GM21367 (cell line): ENCODE data around the gene TMEM203.

Experiments
- ATAC-seq: cut with Tn5 transposase; IDR thresholded peaks from one replicate; pipeline ENCODE4 v1.9.1; 2021; ENCODE audit not compliant: unreplicated experiment

The TMEM203 gene

DNA sequence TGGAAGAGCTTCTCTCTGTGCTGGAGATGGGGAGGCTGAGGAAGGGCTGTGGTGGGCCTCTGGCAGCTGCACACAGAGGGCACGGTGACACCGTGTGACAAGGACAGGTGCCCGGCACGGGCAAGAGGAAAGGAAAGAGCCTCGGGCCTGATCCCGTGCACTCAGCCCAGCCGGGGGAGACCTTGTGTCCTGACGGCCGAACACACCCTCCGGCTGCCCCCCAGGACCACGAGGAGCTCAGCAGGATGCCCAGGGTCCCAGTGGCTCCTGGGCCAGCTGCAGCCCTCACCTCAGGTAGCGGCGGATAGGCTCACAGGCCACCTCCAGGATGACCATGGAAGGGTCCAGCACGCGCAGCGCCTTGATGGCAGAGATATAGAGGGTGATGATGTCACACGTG is 22.6 kb downstream of the TMEM203 start:
- ATAC-seq, result no peak

DNA sequence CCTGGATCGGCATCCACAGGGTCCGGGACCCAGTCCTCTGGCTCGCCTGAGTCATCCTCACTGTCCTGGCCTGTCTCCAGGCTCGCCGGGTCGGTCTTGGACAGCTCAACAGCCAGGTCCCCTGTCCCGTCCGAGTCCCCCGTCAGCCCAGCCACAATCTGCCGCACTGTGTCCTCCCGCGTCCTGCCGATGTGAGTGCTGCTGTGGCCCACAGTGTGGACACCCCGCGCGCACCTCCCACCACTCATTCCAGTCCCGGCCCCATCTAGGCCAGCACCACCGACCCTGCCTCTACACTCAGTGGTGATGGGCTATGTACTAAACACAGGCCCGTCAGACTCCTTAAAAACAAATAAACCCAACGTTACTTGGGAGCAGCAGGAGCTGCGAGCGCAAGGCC is 23.8 kb downstream of the TMEM203 start:
- no peak for ATAC-seq

DNA sequence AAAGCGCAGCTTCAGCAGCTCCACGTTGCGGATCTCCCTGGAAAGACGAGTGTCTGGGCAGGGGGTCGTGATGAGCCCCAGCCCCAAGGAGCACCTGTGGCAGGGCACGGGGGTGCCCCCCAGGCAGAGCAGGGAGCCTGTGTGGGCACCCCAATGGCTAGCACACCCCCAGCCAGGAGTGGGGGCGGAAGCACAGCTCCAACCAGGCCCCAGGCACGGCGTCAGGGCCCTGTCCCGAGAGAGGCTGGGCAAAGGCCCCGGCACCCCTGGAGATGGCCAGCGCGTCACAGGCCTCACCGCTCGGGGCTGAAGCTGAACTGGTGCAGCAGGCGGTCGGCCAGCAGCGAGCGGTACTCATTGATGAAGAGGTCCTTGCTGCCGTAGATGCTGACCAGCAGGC is 25.0 kb downstream of the TMEM203 start:
- no peak for ATAC-seq

- no peak for ATAC-seq
Observed at GRCh38 chr9:137179761-137180160, 25.7 kb downstream of the TMEM203 start.

- ATAC-seq, result no peak
Observed at GRCh38 chr9:137178939-137179630, 26.4 kb downstream of the TMEM203 start.

- no peak for ATAC-seq
Observed at GRCh38 chr9:137178201-137178938, 27.1 kb downstream of the TMEM203 start.

- ATAC-seq, result no peak
Observed at GRCh38 chr9:137176302-137177182, 28.9 kb downstream of the TMEM203 start.

DNA sequence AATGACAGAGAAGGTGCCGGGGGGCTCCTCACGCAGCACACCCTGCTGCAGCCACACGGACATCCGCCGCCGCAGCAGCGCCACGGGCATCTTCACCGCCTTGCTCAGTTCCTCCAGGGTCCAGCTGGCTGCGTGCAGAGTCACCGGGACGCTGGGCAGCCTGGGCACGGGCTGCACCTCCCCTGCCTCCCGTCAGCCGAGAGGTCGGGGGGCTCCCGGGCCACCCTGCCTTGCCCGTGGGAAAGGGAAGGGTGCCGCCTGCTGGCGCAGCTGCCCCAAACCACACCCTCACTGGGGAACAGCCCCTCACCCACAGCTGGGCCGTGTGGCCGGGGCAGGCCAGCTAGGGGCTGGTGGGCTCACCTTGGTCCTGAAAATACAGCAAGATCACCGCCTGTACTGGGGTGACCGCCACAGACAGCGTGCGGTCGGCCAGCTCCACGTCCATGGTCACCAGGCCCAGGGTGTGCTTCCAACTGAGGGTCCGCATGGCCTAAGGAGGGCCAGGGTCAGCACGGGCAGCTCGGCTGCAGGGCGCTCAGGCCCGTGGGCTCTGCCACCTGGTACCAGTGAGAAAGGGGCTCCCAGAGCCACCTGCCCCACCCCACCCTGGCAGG is 30.0 kb downstream of the TMEM203 start:
- no peak for ATAC-seq

- no peak for ATAC-seq
Observed at GRCh38 chr9:137174722-137175293, 30.6 kb downstream of the TMEM203 start.

DNA sequence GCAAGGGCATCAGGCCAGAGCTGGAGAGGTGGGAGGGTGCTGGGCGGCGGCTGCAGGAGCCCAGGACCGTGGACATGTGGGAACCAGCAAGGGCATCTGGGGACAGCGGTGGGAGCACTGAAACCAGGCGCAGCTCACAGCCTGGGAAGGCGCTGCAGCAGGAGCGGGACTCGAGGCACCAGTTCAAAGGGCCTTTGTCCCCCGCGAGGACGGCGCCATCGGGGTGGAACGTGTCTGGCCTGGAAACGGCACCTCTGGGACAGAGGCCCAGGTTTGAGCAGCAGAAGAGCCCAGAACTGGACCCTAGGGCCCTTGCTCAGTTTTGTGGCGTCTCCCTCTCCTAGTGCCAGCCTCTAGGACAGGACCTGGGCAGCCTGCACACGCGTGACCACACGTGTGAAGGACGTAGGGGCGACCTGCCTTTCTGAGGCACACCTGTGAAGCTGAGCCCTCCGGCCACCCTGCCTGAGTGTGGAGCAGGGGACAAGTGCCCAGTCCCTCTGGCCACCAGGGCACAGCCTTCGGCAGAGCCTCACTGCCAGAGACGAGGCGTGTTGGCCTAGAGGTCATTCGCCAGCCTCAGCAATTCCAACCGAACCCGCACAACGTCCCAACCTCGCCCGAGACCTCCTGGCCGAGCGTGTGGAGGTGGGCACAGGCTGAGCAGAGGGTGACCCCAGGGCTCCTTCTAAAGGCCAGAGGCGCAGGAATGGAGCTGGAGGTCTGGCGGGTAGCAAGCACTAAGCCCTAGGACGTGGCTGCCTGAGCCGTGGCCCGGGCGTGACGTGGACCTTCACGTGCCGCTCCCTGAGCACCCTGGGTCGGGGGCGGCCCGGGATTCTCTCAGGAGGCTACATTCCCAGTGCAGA is 31.4 kb downstream of the TMEM203 start:
- no peak for ATAC-seq

DNA sequence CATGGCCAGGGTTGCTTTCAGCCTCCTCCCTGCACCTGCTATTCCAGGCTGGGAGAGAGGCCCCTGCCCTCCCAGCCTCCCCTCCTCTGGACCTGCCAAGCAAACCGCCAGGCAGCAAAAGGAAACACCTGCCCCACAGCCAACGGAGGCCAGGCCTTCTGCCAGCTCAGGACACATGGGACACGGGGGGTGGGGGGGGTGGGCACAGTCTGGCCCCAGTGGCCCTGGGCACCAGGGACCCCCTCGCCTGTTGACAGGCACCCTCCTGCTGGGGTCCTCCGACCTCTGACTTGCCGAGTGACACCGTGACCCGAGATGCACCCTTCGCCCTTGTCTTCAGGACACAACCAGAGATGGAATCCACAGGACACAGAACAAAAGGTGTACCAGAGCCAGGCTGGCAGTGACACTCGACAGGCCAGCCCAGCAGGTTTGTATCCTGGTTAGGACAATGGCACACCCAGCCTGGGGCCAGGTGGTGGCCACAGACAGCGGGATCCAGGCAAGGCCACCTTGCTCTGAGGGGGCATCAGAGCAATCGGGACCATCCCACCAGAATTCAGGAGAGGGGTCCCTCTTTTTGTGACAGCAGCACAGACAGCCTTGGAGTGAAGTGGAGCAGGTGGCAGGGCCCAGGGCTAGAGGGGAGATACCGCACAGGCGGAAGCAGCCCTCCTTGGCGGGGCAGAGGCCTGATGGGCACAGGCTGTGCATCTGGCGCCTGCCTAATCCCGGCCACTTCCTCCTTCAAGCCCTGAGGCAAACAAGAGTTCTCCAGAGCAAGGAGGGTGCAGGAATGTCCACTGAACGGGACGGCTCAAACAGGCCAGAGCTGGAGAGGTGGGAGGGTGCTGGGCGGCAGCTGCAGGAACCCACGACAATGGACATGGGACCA is 32.3 kb downstream of the TMEM203 start:
- no peak for ATAC-seq

- no peak for ATAC-seq
Observed at GRCh38 chr9:137171149-137171900, 34.1 kb downstream of the TMEM203 start.

GRCh38 chr9:137170486-137171148 is 34.8 kb downstream of the TMEM203 start:
- no peak for ATAC-seq

GRCh38 chr9:137169896-137170358 is 35.5 kb downstream of the TMEM203 start, which contains the start of gene LRRC26:
LRRC26 (minus strand) TSS chr9:137170051; CDS start chr9:137169943, 108 bp downstream.
- no peak for ATAC-seq

DNA sequence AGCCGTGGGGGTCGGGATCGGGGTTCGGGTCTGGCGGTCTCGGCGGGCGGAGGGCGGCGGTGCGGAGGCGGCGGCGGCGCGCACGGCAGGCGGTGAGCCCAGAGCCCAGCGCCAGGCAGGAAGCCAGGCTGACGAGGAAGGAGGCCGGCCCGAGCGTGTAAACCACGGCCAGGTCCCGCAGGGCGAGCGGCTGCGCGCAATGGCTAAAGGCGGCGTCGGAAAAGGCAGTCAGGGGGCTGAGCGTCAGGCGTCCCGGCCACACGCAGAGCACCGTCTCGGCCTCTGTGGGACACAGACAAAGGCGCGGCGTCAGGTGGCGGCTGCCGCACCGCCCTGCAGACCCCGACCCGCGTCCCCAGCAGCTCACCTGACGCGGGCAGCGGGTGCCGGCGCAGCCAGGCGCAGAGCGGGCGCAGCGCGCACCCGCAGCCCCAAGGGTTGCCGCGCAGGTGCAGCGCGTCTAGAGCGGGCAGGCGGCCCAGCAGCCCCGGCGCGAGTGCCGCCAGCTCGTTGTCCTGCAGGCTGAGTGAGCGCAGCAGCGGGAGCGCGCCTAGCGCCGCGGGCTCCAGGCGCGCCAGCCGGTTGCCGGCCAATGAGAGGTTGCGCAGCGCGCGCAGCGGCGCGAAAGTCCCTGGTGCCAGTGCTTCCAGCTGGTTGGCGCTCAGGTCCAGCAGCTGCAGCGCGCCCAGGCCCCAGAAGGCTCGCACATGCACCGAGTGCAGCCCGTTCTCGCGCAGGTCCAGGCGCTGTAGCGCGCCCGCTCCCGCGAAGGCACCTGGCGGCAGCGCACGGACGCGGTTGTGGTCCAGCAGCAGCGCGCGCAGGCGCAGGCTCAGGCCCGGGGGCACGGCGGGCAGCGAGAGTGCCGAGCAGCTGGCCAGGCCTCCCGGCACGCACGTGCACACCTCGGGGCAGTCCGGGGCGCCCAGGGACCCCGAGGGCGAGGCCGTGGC is 36.3 kb downstream of the TMEM203 start:
- no peak for ATAC-seq

- no peak for ATAC-seq
Observed at GRCh38 chr9:137168573-137168903, 36.9 kb downstream of the TMEM203 start.
